ENCODE data around the gene SOCS7.

SOCS7 gene

GRCh38 chr17:38338053-38338452 is 13.6 kb upstream of the SOCS7 start:
- DNase-seq (ENCODE audit: low read depth in 2 of 2): no peak

DNA sequence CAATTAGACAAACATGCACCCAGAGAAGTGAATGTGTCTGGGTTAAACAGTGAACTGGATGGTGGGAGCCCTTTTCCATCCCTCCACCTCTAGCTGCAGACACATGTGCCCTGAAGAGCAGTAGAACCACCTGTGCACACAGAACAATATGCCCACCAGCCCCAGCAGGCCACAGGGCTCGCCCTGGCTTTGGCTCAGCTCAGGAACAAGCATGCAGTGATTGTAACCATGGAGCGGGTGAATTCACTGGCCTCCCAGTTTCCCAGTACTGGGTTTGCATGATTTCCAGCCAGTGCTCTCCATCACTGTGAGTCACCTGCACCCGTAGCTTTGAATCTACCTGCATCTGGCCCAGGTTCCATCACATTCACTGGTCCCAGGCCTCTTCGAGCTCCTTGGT is 13.1 kb upstream of the SOCS7 start:
- DNase-seq (ENCODE audit: low read depth in 2 of 2): no peak

GRCh38 chr17:38339891-38340290 is 11.8 kb upstream of the SOCS7 start:
- no peak for DNase-seq (ENCODE audit: low read depth in 2 of 2)

- DNase-seq (ENCODE audit: low read depth in 2 of 2): no peak
These were observed 10.5 kb upstream of the SOCS7 start for GRCh38 chr17:38341035-38341721.

DNA sequence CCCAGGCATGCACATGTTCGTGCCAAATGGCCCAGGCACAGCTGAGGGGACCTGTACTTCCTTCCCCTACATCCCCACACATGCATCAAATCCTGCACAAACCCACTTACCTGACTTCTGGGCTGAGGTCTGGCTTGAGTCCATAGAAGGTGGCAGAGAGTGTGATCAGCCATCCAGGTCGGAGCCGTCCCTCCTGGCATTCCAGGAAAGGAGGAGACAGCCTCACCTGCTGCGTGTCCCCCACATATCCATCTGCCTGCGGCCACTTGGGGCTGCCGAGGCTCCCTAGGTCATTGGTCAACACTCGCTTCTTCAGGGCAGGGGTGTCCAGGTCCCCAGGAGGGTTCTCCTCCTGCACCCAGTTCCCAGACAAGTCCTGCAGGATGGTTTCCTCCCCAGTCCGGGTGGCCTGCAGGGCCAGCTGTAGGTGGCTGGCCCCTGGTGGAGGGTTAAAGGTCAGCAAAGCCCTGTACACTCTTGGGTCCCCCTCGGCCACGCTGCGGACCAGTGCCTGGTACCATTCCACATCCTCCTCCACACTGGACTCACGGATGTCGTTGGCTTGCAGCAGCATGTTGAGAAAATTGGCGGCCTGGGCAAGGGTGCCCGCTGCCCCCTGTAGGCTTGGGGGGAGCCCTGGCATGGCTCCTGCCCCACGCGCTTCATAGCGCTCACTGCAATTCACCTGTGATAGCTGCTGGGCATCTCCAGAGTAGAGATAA is 8.6 kb upstream of the SOCS7 start:
- no peak for DNase-seq (ENCODE audit: low read depth in 2 of 2)

GRCh38 chr17:38343608-38344419 is 7.8 kb upstream of the SOCS7 start, which contains the start of gene GPR179:
TSS of gene GPR179 (minus strand) at chr17:38343956. CDS start at chr17:38343789, 167 bp downstream.
- DNase-seq (ENCODE audit: low read depth in 2 of 2): no peak

- DNase-seq (ENCODE audit: low read depth in 2 of 2): no peak
These were observed 7.3 kb upstream of the SOCS7 start for GRCh38 chr17:38344420-38344745.

GRCh38 chr17:38345743-38346142 is 5.9 kb upstream of the SOCS7 start:
- no peak for DNase-seq (ENCODE audit: low read depth in 2 of 2)

DNA sequence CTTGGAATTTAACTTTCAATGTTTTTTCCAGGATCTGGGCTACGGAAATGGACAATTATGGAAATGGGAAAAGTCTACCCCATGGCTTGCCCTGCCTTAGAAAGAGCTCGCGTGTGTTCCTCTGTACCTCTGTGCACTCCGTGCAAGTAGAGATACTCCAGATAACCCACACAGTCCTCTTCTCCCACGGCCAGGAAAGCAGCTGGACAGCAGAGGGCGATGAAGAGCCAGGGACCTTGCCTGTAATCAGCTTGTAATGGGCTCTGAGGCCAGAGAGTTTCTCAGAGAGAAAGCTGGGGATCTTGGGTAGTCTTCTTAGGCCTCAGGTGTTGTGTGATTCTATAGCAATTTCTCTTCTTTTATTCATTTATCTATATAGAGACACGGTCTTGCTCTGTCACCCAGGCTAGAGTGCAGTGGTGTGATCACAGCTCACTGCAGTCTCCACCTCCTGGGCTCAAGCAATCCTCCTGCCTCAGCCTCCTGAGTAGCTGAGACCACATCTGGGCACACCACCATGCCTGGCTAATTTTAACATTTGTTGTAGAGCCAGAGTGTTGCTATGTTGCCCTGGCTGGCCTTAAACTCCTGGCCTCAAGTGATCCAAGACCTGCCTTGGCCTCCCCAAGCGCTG is 2.4 kb upstream of the SOCS7 start:
- peak; percentile 53 to 73 for DNase-seq (ENCODE audit: low read depth in 2 of 2)

DNA sequence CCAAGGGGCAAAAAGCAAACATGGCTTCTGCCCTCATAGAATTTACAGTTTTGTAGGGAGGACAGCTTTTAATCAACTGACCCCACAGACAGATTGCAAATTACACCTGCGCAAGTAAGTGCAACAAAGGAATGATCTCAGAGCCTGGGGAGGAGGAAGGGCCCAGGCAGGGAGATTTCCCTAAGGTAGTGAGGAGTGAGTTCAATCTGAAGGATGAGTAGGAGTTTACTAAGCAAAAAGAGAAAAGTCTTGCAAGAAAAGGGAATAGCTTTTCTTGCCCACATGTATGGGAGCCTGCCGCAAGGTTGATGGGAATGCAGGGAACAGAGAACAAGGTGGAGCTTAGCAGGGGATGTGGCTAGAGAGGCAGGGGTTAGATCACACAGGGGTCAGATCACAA is 1.6 kb upstream of the SOCS7 start:
- DNase-seq (ENCODE audit: low read depth in 2 of 2): no peak

GRCh38 chr17:38352245-38353085 is 821 bp downstream of the SOCS7 start:
- no peak for DNase-seq (ENCODE audit: low read depth in 2 of 2)

DNA sequence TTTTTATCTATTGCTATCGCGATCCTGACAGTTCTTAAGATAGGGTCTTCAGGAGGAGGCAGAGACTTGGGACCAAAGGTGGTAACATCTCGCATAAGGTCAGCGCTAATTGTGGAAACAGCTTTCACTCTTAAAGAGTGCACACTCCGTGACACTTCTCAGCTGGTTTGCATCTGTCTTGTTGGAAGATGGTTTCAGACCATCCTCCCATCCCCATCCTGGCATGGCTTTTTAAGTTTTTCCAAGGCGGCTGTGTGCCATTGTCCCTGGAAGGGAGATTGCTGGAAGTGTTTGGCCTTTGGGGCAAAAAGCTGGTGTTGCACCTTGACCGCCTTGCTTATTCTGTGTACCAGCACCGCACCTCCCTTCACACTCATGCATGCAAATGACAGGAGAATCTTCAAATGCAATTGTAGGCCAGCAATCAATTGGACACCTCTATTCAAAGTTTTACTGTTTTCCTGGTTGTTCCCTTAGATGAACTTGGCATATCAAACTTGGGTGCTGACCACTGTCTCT is 1.5 kb downstream of the SOCS7 start:
- DNase-seq (ENCODE audit: low read depth in 2 of 2): no peak

DNA sequence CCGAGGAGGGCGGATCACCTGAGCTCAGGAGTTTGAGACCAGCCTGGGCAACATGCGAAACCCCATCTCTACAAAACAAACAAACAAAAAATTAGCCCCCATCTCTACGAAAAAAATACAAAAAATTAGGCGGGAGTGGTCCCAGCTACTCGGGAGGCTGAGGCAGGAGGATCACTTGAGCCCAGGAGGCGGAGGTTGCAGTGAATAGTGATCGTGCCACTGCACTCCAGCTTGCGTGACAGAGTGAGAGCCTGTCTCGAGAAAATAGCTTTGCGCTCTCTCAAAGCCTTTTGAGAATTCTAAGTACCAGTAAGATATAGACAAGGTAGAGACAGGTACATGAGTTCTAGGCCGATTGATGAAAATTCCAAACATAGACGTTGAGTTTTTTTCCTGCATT is 2.0 kb downstream of the SOCS7 start:
- no peak for DNase-seq (ENCODE audit: low read depth in 2 of 2)

DNA sequence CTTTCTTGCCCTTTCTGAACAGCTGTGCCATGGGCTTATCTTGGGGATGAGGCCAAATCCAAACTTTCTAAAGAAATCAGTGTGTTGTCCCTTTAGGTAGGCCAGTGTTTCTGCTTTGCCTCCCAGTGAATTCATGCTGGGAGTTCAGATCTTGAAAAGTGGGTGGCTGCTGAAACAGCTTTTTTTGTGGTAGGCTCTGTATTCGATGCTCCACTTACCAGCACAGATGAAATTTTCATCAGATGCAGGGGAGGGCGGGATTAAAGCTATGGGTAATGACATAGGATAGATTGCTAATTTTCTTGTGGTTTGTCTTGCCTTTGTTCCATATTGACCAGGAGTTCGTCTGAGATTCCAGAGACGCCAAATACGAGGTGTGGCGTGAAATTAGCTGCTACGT is 2.8 kb downstream of the SOCS7 start:
- DNase-seq (ENCODE audit: low read depth in 2 of 2): no peak

DNA sequence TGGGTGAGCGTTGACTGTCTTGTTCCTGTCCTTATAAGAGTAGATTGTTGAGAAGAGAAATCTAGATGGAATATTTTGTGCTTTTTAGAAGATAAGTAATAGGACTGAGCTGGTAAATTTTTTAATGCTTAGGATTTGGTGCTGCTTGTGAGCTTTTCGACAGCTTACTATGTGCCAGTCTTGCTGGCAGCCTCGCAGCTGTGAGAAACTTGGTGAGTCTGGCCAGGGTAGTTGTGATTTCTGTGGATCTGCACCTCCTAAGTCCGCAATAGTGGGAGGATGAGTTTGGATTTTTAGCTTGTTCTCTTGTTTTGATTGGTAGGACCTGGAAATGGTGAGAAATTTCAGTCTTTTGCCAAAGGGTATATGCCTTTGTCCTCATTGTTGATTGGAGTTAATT is 3.6 kb downstream of the SOCS7 start:
- DNase-seq (ENCODE audit: low read depth in 2 of 2): no peak

- no peak for DNase-seq (ENCODE audit: low read depth in 2 of 2)
These were observed 6.0 kb downstream of the SOCS7 start for GRCh38 chr17:38357486-38358123.

- DNase-seq (ENCODE audit: low read depth in 2 of 2): no peak
These were observed 7.2 kb downstream of the SOCS7 start for GRCh38 chr17:38358586-38359513.

GRCh38 chr17:38361694-38362465 is 10.2 kb downstream of the SOCS7 start:
- DNase-seq (ENCODE audit: low read depth in 2 of 2): no peak

DNA sequence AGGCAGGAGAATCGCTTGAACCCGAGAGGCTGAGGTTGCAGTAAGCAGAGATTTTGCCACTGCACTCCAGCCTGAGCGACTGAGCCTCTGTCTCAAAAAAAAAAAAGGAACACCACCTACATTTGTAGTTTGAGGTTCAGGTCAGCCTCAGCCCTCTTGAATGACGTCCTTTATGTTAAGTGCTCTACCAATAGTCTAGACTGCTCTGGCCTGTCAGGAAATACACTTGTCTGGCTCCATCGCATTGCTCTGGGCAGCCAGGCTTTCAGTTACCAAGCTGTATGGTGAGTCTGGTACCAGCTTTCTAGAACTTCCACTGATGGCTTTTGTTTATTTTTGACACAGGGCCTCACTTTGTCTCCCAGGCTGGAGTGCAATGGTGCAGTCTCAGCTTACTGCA is 11.4 kb downstream of the SOCS7 start:
- DNase-seq (ENCODE audit: low read depth in 2 of 2): no peak
